Mesodermal cell (in vitro differentiated cells): ENCODE measurements around the gene NRP1.

Source experiments
- H3K27ac ChIP-seq: 2 replicates; pipeline ENCODE4 v1.7.0; 2013; ENCODE audit warnings: mild to moderate bottlenecking, low read depth, low read length, moderate library complexity; ENCODE audit not compliant: severe bottlenecking
- H3K36me3 ChIP-seq: 2 replicates; pipeline ENCODE4 v1.7.1; 2013; ENCODE audit warnings: mild to moderate bottlenecking, low read length, moderate library complexity; ENCODE audit not compliant: control insufficient read depth, insufficient read depth
- H3K4me1 ChIP-seq: one replicate; pipeline ENCODE4 v1.7.1; 2013; ENCODE audit warnings: mild to moderate bottlenecking, low read length; ENCODE audit not compliant: insufficient read depth, control insufficient read depth, poor library complexity, severe bottlenecking
- H3K4me3 ChIP-seq: 2 replicates; pipeline ENCODE4 v1.7.0; 2013; ENCODE audit warnings: low read length, control low read depth, mild to moderate bottlenecking; ENCODE audit not compliant: insufficient read depth, poor library complexity, severe bottlenecking; ENCODE audit errors: extremely low read depth
- H3K9me3 ChIP-seq: 2 replicates; pipeline ENCODE4 v1.7.1; 2013; ENCODE audit warnings: mild to moderate bottlenecking, low read length, moderate library complexity; ENCODE audit not compliant: control insufficient read depth
- WGBS, 2 experiments: methylation state at CpG; one replicate each; pipeline ENCODE4 v1.1.5; 2013; ENCODE audit warnings: missing lambda C conversion rate in 2 of 2; ENCODE audit not compliant: insufficient coverage in 2 of 2; 5-methylcytosine and 5-hydroxymethylcytosine counted together

NRP1 gene

GRCh38 chr10:33162248-33162575 is 172.3 kb downstream of the NRP1 start:
- Histone ChIP-seq H3K9me3 (no peaks in the 10 kb centered on the region), H3K4me3 (no peak overlapping the region), H3K27ac (no peak overlapping the region), H3K4me1 (peaks cover 7% of the 10 kb centered on the region), H3K36me3 (no peaks in the 10 kb centered on the region)
- 50 to 67% methylated on average over 2 to 3 of the region's 3 CpGs for WGBS, 2 experiments

- WGBS, 2 experiments, result 89 to 95% methylated on average over 2 to 4 of the region's 6 CpGs
- Histone ChIP-seq H3K4me1 (peaks cover 13% of the 10 kb centered on the region), H3K9me3 (no peaks in the 10 kb centered on the region), H3K4me3 (no peak overlapping the region), H3K36me3 (no peaks in the 10 kb centered on the region), H3K27ac (no peak overlapping the region)
These were observed 172.8 kb downstream of the NRP1 start for GRCh38 chr10:33161550-33162247.

GRCh38 chr10:33160151-33160550 is 174.3 kb downstream of the NRP1 start:
- no peaks in the 10 kb centered on the region for H3K9me3 ChIP-seq
- H3K27ac ChIP-seq, result no peak overlapping the region
- peaks cover 18% of the 10 kb centered on the region for H3K4me1 ChIP-seq
- H3K4me3 ChIP-seq, result no peak overlapping the region
- no peaks in the 10 kb centered on the region for H3K36me3 ChIP-seq
- 78 to 84% methylated on average over 5 to 7 of the region's 8 CpGs for WGBS, 2 experiments

- 92 to 98% methylated on average over 2 to 4 of the region's 4 CpGs for WGBS, 2 experiments
- Histone ChIP-seq H3K27ac (no peak overlapping the region), H3K9me3 (no peaks in the 10 kb centered on the region), H3K36me3 (no peaks in the 10 kb centered on the region), H3K4me1 (peaks cover 13% of the 10 kb centered on the region), H3K4me3 (no peak overlapping the region)
These were observed 177.4 kb downstream of the NRP1 start for GRCh38 chr10:33157103-33157502.

- Histone ChIP-seq H3K4me3 (no peak overlapping the region), H3K36me3 (no peaks in the 10 kb centered on the region), H3K4me1 (peaks cover 13% of the 10 kb centered on the region), H3K27ac (no peak overlapping the region), H3K9me3 (no peaks in the 10 kb centered on the region)
- WGBS, 2 experiments, result 83 to 86% methylated on average over 7 to 8 of the region's 10 CpGs
These were observed 178.5 kb downstream of the NRP1 start for GRCh38 chr10:33155720-33156638.

GRCh38 chr10:33154590-33154989 is 179.9 kb downstream of the NRP1 start:
- no peaks in the 10 kb centered on the region for H3K9me3 ChIP-seq
- H3K27ac ChIP-seq, result no peak overlapping the region
- H3K4me3 ChIP-seq, result no peak overlapping the region
- WGBS, 2 experiments, result 96 to 100% methylated on average over 2 to 4 of the region's 5 CpGs
- no peaks in the 10 kb centered on the region for H3K36me3 ChIP-seq
- H3K4me1 ChIP-seq, result peaks cover 11% of the 10 kb centered on the region

GRCh38 chr10:33153968-33154327 is 180.5 kb downstream of the NRP1 start:
- no peak overlapping the region for H3K27ac ChIP-seq
- H3K4me1 ChIP-seq, result peaks cover 11% of the 10 kb centered on the region
- 80% methylated on average over 1 of the region's 3 CpGs; no CpG with 5 or more reads in 1 of the 2 experiments for WGBS, 2 experiments
- no peaks in the 10 kb centered on the region for H3K9me3 ChIP-seq
- no peak overlapping the region for H3K4me3 ChIP-seq
- H3K36me3 ChIP-seq, result no peaks in the 10 kb centered on the region

GRCh38 chr10:33153251-33153967 is 181.1 kb downstream of the NRP1 start:
- no peak overlapping the region for H3K4me3 ChIP-seq
- H3K27ac ChIP-seq, result no peak overlapping the region
- no peaks in the 10 kb centered on the region for H3K36me3 ChIP-seq
- 94 to 96% methylated on average over 7 of the region's 8 CpGs for WGBS, 2 experiments
- no peaks in the 10 kb centered on the region for H3K9me3 ChIP-seq
- H3K4me1 ChIP-seq, result peaks cover 11% of the 10 kb centered on the region

GRCh38 chr10:33152750-33153149 is 181.7 kb downstream of the NRP1 start:
- no peak overlapping the region for H3K27ac ChIP-seq
- no peaks in the 10 kb centered on the region for H3K9me3 ChIP-seq
- no peaks in the 10 kb centered on the region for H3K36me3 ChIP-seq
- no peak overlapping the region for H3K4me3 ChIP-seq
- 100% methylated on average over 1 to 2 of the region's 4 CpGs for WGBS, 2 experiments
- peaks cover 11% of the 10 kb centered on the region for H3K4me1 ChIP-seq

- H3K4me1 ChIP-seq, result peaks cover 10% of the 10 kb centered on the region
- 87 to 92% methylated on average over 5 to 7 of the region's 7 CpGs for WGBS, 2 experiments
- H3K27ac ChIP-seq, result no peak overlapping the region
These were observed 182.3 kb downstream of the NRP1 start for GRCh38 chr10:33152146-33152545.

More at GRCh38 chr10:33152146-33152545, 182.3 kb downstream of the NRP1 start:
- Histone ChIP-seq H3K9me3 (no peaks in the 10 kb centered on the region), H3K4me3 (no peak overlapping the region), H3K36me3 (no peaks in the 10 kb centered on the region)
